Calu3 (cell line): ENCODE measurements around the gene CD36. TPM values are rescaled to one million over a fixed set of nuclear protein-coding genes. Genes with fewer than 3 reads are reported as not detected.

Experiments used
- BruUV-seq: library from RNA; stranded (reverse); fragments of 400-500 nt; replicated peaks from 2 replicates; lab custom pipeline; 2021; lab: Mats Ljungman, UMichigan
- CTCF ChIA-PET: fragments of 300-600 bp; sonication (Branson Sonifier 250); formaldehyde crosslinking; loops from one replicate; lab custom pipeline; 2022; ENCODE audit warnings: antibody characterized with exemption; lab: Charles Lee
- DNase-seq: peaks from one replicate; pipeline ENCODE4 v3.0.0; 2022
- H3K27ac Mint-ChIP-seq: one replicate; pipeline ENCODE4 v1.8.0; 2022; ENCODE audit warnings: mixed read lengths; ENCODE audit not compliant: unreplicated experiment
- H3K27me3 Mint-ChIP-seq: one replicate; pipeline ENCODE4 v1.8.0; 2022; ENCODE audit warnings: mixed read lengths; ENCODE audit not compliant: unreplicated experiment
- H3K36me3 Mint-ChIP-seq: one replicate; pipeline ENCODE4 v1.8.0; 2022; ENCODE audit warnings: mild to moderate bottlenecking, moderate library complexity, mixed read lengths; ENCODE audit not compliant: insufficient read depth, unreplicated experiment
- H3K4me1 Mint-ChIP-seq: one replicate; pipeline ENCODE4 v1.8.0; 2022; ENCODE audit warnings: mild to moderate bottlenecking, low read depth, mixed read lengths; ENCODE audit not compliant: unreplicated experiment
- H3K4me3 Mint-ChIP-seq: one replicate; pipeline ENCODE4 v1.8.0; 2022; ENCODE audit warnings: mild to moderate bottlenecking, low read depth, moderate library complexity, mixed read lengths; ENCODE audit not compliant: unreplicated experiment
- H3K9me3 Mint-ChIP-seq: one replicate; pipeline ENCODE4 v1.8.0; 2022; ENCODE audit warnings: low read depth, mixed read lengths; ENCODE audit not compliant: unreplicated experiment
- CTCF ChIP-seq: fragments of 200-600 bp; IDR thresholded peaks from one replicate; pipeline ENCODE4 v1.8.0; 2022; ENCODE audit warnings: antibody characterized with exemption; ENCODE audit not compliant: unreplicated experiment
- intact Hi-C: fragments of 100-400 bp; cut with micrococcal nuclease; formaldehyde crosslinking; loops from one replicate; pipeline ENCODE4 v1.10.0; 2022; ENCODE audit not compliant: unreplicated experiment
- total RNA-seq: library from RNA; stranded (reverse); gene quantifications from 2 replicates; pipeline ENCODE4 v1.2.3, GENCODE V29; 2022

CD36 gene
- total RNA-seq, 1 experiment from 2014 or later: not detected

- no peak for TF ChIP-seq CTCF
- no peaks in the 10 kb centered on the region for H3K9me3 Mint-ChIP-seq
- intact Hi-C loops: no loop called here
- no peak for DNase-seq
- no peaks in the 10 kb centered on the region for H3K36me3 Mint-ChIP-seq
- no peaks in the 10 kb centered on the region for H3K27me3 Mint-ChIP-seq
- no TSS peak for BruUV-seq
- H3K4me3 Mint-ChIP-seq: no peak overlapping the region
- H3K4me1 Mint-ChIP-seq: peaks cover 10% of the 10 kb centered on the region
- no peak overlapping the region for H3K27ac Mint-ChIP-seq
- CTCF ChIA-PET: no interaction called here
These were observed 69.7 kb downstream of the CD36 start for GRCh38 chr7:80708123-80708522.

DNA sequence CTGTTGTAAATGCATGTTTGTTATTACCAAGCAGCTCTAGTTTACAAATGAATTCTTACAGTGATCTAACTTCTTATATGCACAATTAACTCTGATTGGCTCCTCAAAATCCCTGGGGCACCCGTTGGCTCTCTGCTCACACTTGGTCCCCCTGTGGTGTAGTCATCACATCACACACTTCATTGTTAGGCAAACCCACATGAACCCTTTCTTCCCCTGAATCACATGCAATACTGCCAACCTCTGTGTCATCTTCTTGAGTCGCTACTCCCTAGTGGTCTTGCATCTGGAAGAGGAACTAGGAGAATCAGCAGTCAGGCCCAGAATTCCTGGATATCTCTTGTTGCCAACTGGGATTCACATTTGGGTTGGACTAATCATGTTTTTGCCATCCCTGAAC, 73.1 kb downstream of the CD36 start:
- Mint-ChIP-seq H3K27me3 (no peaks in the 10 kb centered on the region), H3K4me3 (no peak overlapping the region), H3K4me1 (no peaks in the 10 kb centered on the region), H3K9me3 (no peaks in the 10 kb centered on the region), H3K27ac (no peak overlapping the region), H3K36me3 (no peaks in the 10 kb centered on the region)
- intact Hi-C loops: no loop called here
- CTCF ChIA-PET: no interaction called here
- no TSS peak for BruUV-seq
- DNase-seq: no peak
- TF ChIP-seq CTCF: no peak

- CTCF ChIA-PET: no interaction called here
- no TSS peak for BruUV-seq
- Mint-ChIP-seq H3K9me3 (no peaks in the 10 kb centered on the region), H3K4me1 (peaks cover 33% of the 10 kb centered on the region), H3K27ac (no peak overlapping the region), H3K36me3 (peaks cover 9% of the 10 kb centered on the region), H3K27me3 (no peaks in the 10 kb centered on the region), H3K4me3 (no peak overlapping the region)
- DNase-seq: no peak
- no peak for TF ChIP-seq CTCF
- intact Hi-C loops: no loop called here
These were observed 80.8 kb downstream of the CD36 start for GRCh38 chr7:80719261-80719660.

- TF ChIP-seq CTCF: no peak
- BruUV-seq: no TSS peak
- Mint-ChIP-seq H3K27ac (no peak overlapping the region), H3K4me1 (peaks cover 36% of the 10 kb centered on the region), H3K9me3 (no peaks in the 10 kb centered on the region), H3K27me3 (no peaks in the 10 kb centered on the region), H3K36me3 (peaks cover 9% of the 10 kb centered on the region), H3K4me3 (no peak overlapping the region)
- intact Hi-C loops: loop anchor here (10.0 kb wide), 1 partner anchor 435 kb away; no protein-coding TSS in a partner anchor
- CTCF ChIA-PET: no interaction called here
- DNase-seq: no peak
These were observed 81.7 kb downstream of the CD36 start for GRCh38 chr7:80720146-80720545.
